ENCODE measurements around the gene PTCD2.

The PTCD2 gene

DNA sequence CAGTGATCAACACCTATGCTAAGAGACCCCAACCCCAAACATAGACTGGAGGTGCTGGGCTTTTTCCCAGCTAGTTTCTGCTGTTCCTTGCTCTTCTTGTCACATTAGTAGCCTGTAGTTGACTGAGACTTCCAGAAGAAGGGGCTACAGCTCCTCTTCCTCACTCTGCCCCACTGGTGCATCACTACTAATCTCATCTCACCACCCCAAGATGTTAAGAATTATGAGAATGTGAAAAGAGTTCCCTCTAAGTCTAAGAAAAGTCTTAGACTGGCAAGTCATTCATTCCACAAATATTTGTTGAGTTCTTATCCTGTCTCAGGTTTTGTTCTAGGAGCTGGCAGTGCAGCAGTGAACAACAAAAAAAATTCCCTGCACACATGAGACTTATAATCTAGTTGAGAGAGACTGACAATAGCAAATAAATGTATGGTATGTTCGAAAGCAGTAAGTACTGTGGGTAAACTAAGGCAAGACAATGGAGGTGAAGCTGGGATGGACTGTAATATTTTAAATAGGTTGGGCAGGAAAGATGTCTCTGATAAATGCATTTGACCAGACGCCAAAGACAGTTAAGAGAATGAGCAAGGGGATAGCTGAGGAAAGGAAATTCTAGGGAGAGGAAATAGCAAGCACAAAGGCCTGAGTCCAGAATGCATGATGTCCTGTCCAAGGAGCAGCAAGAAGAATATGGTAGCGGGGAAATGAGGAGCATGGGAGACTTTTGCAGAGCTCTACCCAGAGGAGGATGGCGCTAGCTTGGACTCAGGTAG, 92.3 kb downstream of the PTCD2 start:
- Histone ChIP-seq H3K4me2 (ENCODE audit: low read length) (no peak overlapping the region), H4K20me1 (ENCODE audit: control insufficient read depth, insufficient read depth, low read depth, low read length) (no peaks in the 10 kb centered on the region), H3K27me3 (ENCODE audit: control insufficient read depth, low read length) (peaks cover 9% of the 10 kb centered on the region), H3F3A (ENCODE audit: control insufficient read depth, insufficient read depth) (no peaks in the 10 kb centered on the region), H3K27ac (ENCODE audit: low read depth, low read length) (no peak overlapping the region), H3K9me2 (replicated peaks; ENCODE audit: control insufficient read depth, low read length) (no peaks in the 10 kb centered on the region), H3K4me3 (ENCODE audit: low read length) (no peak overlapping the region), H3K36me3 (ENCODE audit: control insufficient read depth, low read length) (no peaks in the 10 kb centered on the region), H3K4me1 (ENCODE audit: control insufficient read depth, low read length) (no peaks in the 10 kb centered on the region), H3K79me2 (ENCODE audit: control insufficient read depth, low read length) (no peaks in the 10 kb centered on the region), H3K9me3 (ENCODE audit: control insufficient read depth, insufficient read depth, low read length) (no peaks in the 10 kb centered on the region)
- TF ChIP-seq CTCF (IDR thresholded peaks at IDR 0.05; ENCODE audit: low read depth, low read length, poor library complexity, severe bottlenecking), result no peak

- TF ChIP-seq CTCF (IDR thresholded peaks at IDR 0.05; ENCODE audit: low read depth, low read length, poor library complexity, severe bottlenecking) (no peak), EZH2phosphoT487 (IDR thresholded peaks at IDR 0.05; ENCODE audit: borderline replicate concordance, low read length) (no peak)
- peaks cover 9% of the 10 kb centered on the region for H3K27me3 ChIP-seq (ENCODE audit: control insufficient read depth, low read length)
Measured at GRCh38 chr5:72415616-72416325, 95.6 kb downstream of the PTCD2 start.

DNA sequence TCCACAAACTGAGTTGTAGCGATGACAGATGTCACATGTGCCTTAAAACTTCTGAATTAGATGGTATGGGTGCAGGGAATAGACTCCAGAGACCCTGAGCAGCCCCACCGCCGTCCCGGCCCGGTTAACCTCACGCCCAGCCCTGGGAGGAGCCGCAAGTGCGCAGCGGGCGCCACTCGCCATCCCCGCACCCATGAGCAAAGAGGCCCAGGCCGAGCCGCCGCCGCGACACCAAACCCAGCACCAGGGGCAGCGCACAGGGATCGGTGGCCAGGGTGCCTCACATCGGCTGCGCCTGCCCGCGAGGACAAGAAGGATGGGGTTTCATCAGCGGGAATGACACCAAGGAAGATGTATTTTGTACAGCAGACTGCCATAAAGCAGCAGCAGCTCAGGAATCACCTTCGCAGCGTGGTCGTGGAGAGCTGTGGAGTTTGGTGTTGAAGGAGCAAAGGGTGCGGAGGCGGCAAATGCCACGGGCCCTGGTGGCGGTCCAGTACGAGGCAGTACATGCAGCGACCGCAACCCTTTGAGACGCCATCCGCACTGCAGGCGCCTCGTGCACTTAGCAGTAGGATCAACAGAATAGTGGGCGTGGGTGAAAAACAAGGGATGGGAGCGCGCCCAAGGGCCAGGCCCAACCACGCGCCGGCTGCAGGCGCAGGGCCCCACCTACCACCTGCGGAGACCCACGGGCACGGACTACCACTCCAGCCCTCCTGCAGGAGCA, 97.3 kb downstream of the PTCD2 start:
- Histone ChIP-seq H3K79me2 (ENCODE audit: control insufficient read depth, low read length) (no peaks in the 10 kb centered on the region), H3K4me1 (ENCODE audit: control insufficient read depth, low read length) (no peaks in the 10 kb centered on the region), H4K20me1 (ENCODE audit: control insufficient read depth, insufficient read depth, low read depth, low read length) (no peaks in the 10 kb centered on the region), H3K27ac (ENCODE audit: low read depth, low read length) (no peak overlapping the region), H3K4me3 (ENCODE audit: low read length) (no peak overlapping the region), H3K9me3 (ENCODE audit: control insufficient read depth, insufficient read depth, low read length) (no peaks in the 10 kb centered on the region), H3F3A (ENCODE audit: control insufficient read depth, insufficient read depth) (no peaks in the 10 kb centered on the region), H3K27me3 (ENCODE audit: control insufficient read depth, low read length) (peaks cover 9% of the 10 kb centered on the region; the same call in 1 of the 2 replicates), H3K4me2 (ENCODE audit: low read length) (no peak overlapping the region), H3K9me2 (replicated peaks; ENCODE audit: control insufficient read depth, low read length) (no peaks in the 10 kb centered on the region), H3K36me3 (ENCODE audit: control insufficient read depth, low read length) (no peaks in the 10 kb centered on the region)
- no peak for TF ChIP-seq EZH2phosphoT487 (IDR thresholded peaks at IDR 0.05; ENCODE audit: borderline replicate concordance, low read length)
- no peak for TF ChIP-seq CTCF (IDR thresholded peaks at IDR 0.05; ENCODE audit: low read depth, low read length, poor library complexity, severe bottlenecking)

More at GRCh38 chr5:72415616-72416325, 95.6 kb downstream of the PTCD2 start:
- Histone ChIP-seq H3K4me2 (ENCODE audit: low read length) (no peak overlapping the region), H3F3A (ENCODE audit: control insufficient read depth, insufficient read depth) (no peaks in the 10 kb centered on the region), H3K9me2 (replicated peaks; ENCODE audit: control insufficient read depth, low read length) (no peaks in the 10 kb centered on the region), H3K27ac (ENCODE audit: low read depth, low read length) (no peak overlapping the region), H4K20me1 (ENCODE audit: control insufficient read depth, insufficient read depth, low read depth, low read length) (no peaks in the 10 kb centered on the region), H3K79me2 (ENCODE audit: control insufficient read depth, low read length) (no peaks in the 10 kb centered on the region), H3K36me3 (ENCODE audit: control insufficient read depth, low read length) (no peaks in the 10 kb centered on the region), H3K9me3 (ENCODE audit: control insufficient read depth, insufficient read depth, low read length) (no peaks in the 10 kb centered on the region), H3K4me1 (ENCODE audit: control insufficient read depth, low read length) (no peaks in the 10 kb centered on the region), H3K4me3 (ENCODE audit: low read length) (no peak overlapping the region)

Measured in DOHH2 (cell line).